SK-N-SH (cell line): Measurements from ENCODE around the gene TRAF1. TPM values are rescaled to one million over a fixed set of nuclear protein-coding genes. Genes with fewer than 3 reads are reported as not detected.

Source experiments
- CTCF ChIA-PET: fragments of 300-600, 350-600 bp; formaldehyde crosslinking; extraction: SDS; loops from one replicate; lab custom pipeline; 2021; lab: Yijun Ruan, JAX
- POLR2A ChIA-PET: fragments of 350-600 bp; sonication (Branson Sonifier 250); formaldehyde crosslinking; extraction: SDS; loops from one replicate; lab custom pipeline; 2020; ENCODE audit warnings: antibody characterized with exemption, inconsistent platforms; lab: Yijun Ruan, JAX
- DNase-seq: peaks from one replicate; pipeline ENCODE4 v3.0.0; 2012
- H2AFZ ChIP-seq: fragments of 200-600 bp; sonication (generic); 2 replicates; pipeline ENCODE4 v1.8.1; 2016; ENCODE audit warnings: antibody characterized with exemption, mild to moderate bottlenecking, low read depth
- H3F3A ChIP-seq: fragments of 200-600 bp; sonication (generic); replicated peaks from 2 replicates; pipeline ENCODE3; 2016; ENCODE audit warnings: antibody characterized with exemption, mild to moderate bottlenecking; ENCODE audit not compliant: insufficient read depth
- H3K27ac ChIP-seq, 2 experiments: fragments of 200-500 bp in 1 of 2; fragments of 200-600 bp in 1 of 2; sonication (Bioruptor generic) in 1 of 2; sonication (generic), shearing (Covaris generic) in 1 of 2; 2 replicates each; pipeline versions ENCODE4 v1.5.1 to v1.6.1; 2014 to 2016; ENCODE audit warnings: low read depth in 2 of 2, inconsistent platforms in 1 of 2, low read length in 1 of 2, mild to moderate bottlenecking in 1 of 2, mixed read lengths in 1 of 2
- H3K27me3 ChIP-seq: fragments of 200-600 bp; sonication (generic), shearing (Covaris generic); 2 replicates; pipeline ENCODE4 v1.6.1; 2016; ENCODE audit warnings: mixed run types; ENCODE audit not compliant: insufficient read depth
- H3K36me3 ChIP-seq, 2 experiments: fragments of 200-500 bp in 1 of 2; fragments of 200-600 bp in 1 of 2; sonication (Bioruptor generic) in 1 of 2; sonication (generic) in 1 of 2; replicated peaks in 1 of 2; 2 replicates each; pipeline versions ENCODE3 to v1.5.1; 2014 to 2016; ENCODE audit warnings: low read length in 1 of 2, mild to moderate bottlenecking in 1 of 2; ENCODE audit not compliant: insufficient read depth in 2 of 2, control insufficient read depth in 1 of 2
- H3K4me1 ChIP-seq, 2 experiments: fragments of 200-500 bp in 1 of 2; fragments of 200-600 bp in 1 of 2; sonication (Bioruptor generic) in 1 of 2; sonication (generic), shearing (Covaris generic) in 1 of 2; 2 replicates each; pipeline versions ENCODE4 v1.5.1 to v1.6.1; 2014 to 2016; ENCODE audit warnings: low read depth in 1 of 2, low read length in 1 of 2, mixed run types in 1 of 2; ENCODE audit not compliant: insufficient read depth in 2 of 2, control insufficient read depth in 1 of 2
- H3K4me2 ChIP-seq: fragments of 200-600 bp; sonication (generic), shearing (Covaris generic); 2 replicates; pipeline ENCODE4 v1.6.1; 2017; ENCODE audit warnings: mixed run types
- H3K4me3 ChIP-seq, 2 experiments: fragments of 200-500 bp in 1 of 2; fragments of 200-600 bp in 1 of 2; sonication (Bioruptor generic) in 1 of 2; sonication (generic), shearing (Covaris generic) in 1 of 2; 2 replicates each; pipeline versions ENCODE4 v1.5.1 to v1.8.1; 2014 to 2016; ENCODE audit warnings: low read depth in 2 of 2, inconsistent platforms in 1 of 2, low read length in 1 of 2, mild to moderate bottlenecking in 1 of 2, mixed read lengths in 1 of 2, moderate library complexity in 1 of 2
- H3K79me2 ChIP-seq: fragments of 200-600 bp; sonication (generic); 2 replicates; pipeline ENCODE4 v1.8.1; 2017; ENCODE audit warnings: mild to moderate bottlenecking; ENCODE audit not compliant: insufficient read depth
- H3K9ac ChIP-seq: fragments of 200-600 bp; sonication (generic); 2 replicates; pipeline ENCODE4 v1.6.1; 2017; ENCODE audit warnings: mixed run types
- H3K9me2 ChIP-seq: fragments of 200-600 bp; sonication (generic); 2 replicates; pipeline ENCODE4 v1.6.1; 2017; ENCODE audit warnings: mixed run types
- H3K9me3 ChIP-seq: fragments of 200-600 bp; sonication (generic); 2 replicates; pipeline ENCODE4 v1.6.1; 2017; ENCODE audit warnings: mixed run types, mild to moderate bottlenecking, moderate library complexity
- H4K20me1 ChIP-seq: fragments of 200-600 bp; sonication (generic); 2 replicates; pipeline ENCODE4 v1.6.1; 2017; ENCODE audit warnings: mild to moderate bottlenecking, mixed run types; ENCODE audit not compliant: insufficient read depth
- CHD2 ChIP-seq: fragments of 150-350 bp; IDR thresholded peaks from 2 replicates; pipeline ENCODE4 v1.6.1; 2018; ENCODE audit warnings: low read length; ENCODE audit not compliant: partially characterized antibody
- EZH2phosphoT487 ChIP-seq: fragments of 200-600 bp; sonication (generic); IDR thresholded peaks from 2 replicates; pipeline ENCODE4 v1.6.1; 2017; ENCODE audit warnings: low read depth, mixed run types, mild to moderate bottlenecking, antibody characterized with exemption, moderate library complexity, borderline replicate concordance
- FOSL2 ChIP-seq: IDR thresholded peaks from 2 replicates; pipeline ENCODE4 v1.4.0; 2012; ENCODE audit warnings: low read depth, mild to moderate bottlenecking, moderate library complexity, borderline replicate concordance
- FOXJ3 ChIP-seq: sonication (generic); formaldehyde crosslinking; IDR thresholded peaks from 2 replicates; pipeline ENCODE4 v1.5.1; 2020; ENCODE audit warnings: mild to moderate bottlenecking, missing genetic modification reagents
- FOXM1 ChIP-seq: IDR thresholded peaks from 2 replicates; pipeline ENCODE4 v1.4.0; 2012; ENCODE audit warnings: low read depth, mild to moderate bottlenecking
- GATA2 ChIP-seq: sonication (generic); formaldehyde crosslinking; IDR thresholded peaks from 2 replicates; pipeline ENCODE4 v1.5.0; 2020; ENCODE audit warnings: mild to moderate bottlenecking, missing genetic modification reagents
- JUND ChIP-seq: IDR thresholded peaks from 2 replicates; pipeline ENCODE4 v1.4.0; 2012
- MAX ChIP-seq: IDR thresholded peaks from 2 replicates; pipeline ENCODE4 v1.4.0; 2012; ENCODE audit warnings: low read depth
- MXI1 ChIP-seq: IDR thresholded peaks from 2 replicates; pipeline ENCODE4 v1.6.1; 2012; ENCODE audit warnings: mild to moderate bottlenecking, low read depth, low read length, improper control_type of control experiment
- PBX3 ChIP-seq: IDR thresholded peaks from 2 replicates; pipeline ENCODE4; 2012
- POLR2AphosphoS5 ChIP-seq: IDR thresholded peaks from 2 replicates; pipeline ENCODE4 v1.6.1; 2012; ENCODE audit warnings: low read depth, low read length
- RAD21 ChIP-seq: IDR thresholded peaks from 2 replicates; pipeline ENCODE4 v1.6.1; 2012; ENCODE audit warnings: mild to moderate bottlenecking, low read length
- RCOR1 ChIP-seq: fragments of 150-350 bp; IDR thresholded peaks from 2 replicates; pipeline ENCODE4 v1.6.1; 2017; ENCODE audit warnings: antibody characterized with exemption, low read length
- REST ChIP-seq: IDR thresholded peaks from 2 replicates; pipeline ENCODE4 v1.6.1; 2012; ENCODE audit warnings: mild to moderate bottlenecking, low read depth, low read length, moderate library complexity
- RFX5 ChIP-seq: IDR thresholded peaks from 2 replicates; pipeline ENCODE4 v1.6.1; 2012; ENCODE audit warnings: mild to moderate bottlenecking, improper control_type of control experiment, low read length
- RXRA ChIP-seq: IDR thresholded peaks from 2 replicates; pipeline ENCODE4 v1.4.0; 2012; ENCODE audit warnings: low read depth, mild to moderate bottlenecking, borderline replicate concordance
- SIN3A ChIP-seq: IDR thresholded peaks from 2 replicates; pipeline ENCODE4 v1.6.1; 2012; ENCODE audit warnings: low read depth, mild to moderate bottlenecking, low read length, moderate library complexity, borderline replicate concordance
- WGBS: methylation state at CpG from one replicate; pipeline ENCODE4 v1.1.6; 2017; ENCODE audit warnings: low lambda C conversion rate; 5-methylcytosine and 5-hydroxymethylcytosine counted together
- polyA plus RNA-seq, 3 experiments: library from polyadenylated mRNA; depleted of rRNA; stranded (reverse); fragments of >200 nt; gene quantifications; 2 replicates each; pipeline ENCODE4 v1.2.3, GENCODE V29; 2012

TRAF1 gene
- polyA plus RNA-seq, 1 of the 3 experiments (the other 2 are of a cell fraction), result 1.2 TPM

- H3K36me3 ChIP-seq, result peaks cover 23 to 32% of the 10 kb centered on the region in 2 experiments
Measured at GRCh38 chr9:120855827-120856670, 70.5 kb downstream of the TRAF1 start.

More at GRCh38 chr9:120855827-120856670, 70.5 kb downstream of the TRAF1 start:
- H3K9ac ChIP-seq, result no peak overlapping the region
- no peaks in the 10 kb centered on the region for H3K27me3 ChIP-seq
- CTCF ChIA-PET, result interaction anchor here (1.0 to 1.3 kb wide), 2 partner anchors 81 to 100 kb away, joined by 4 to 7 read pairs; no protein-coding TSS in a partner anchor
- H3K4me1 ChIP-seq, result peaks cover 0 to 28% of the 10 kb centered on the region in 2 experiments; a peak in 2 of 4 replicates
- H2AFZ ChIP-seq, result no peak overlapping the region
- peak overlapping the region in 1 of 2 experiments; percentile 62; a peak in 1 of 4 replicates for H3K27ac ChIP-seq
- no peaks in the 10 kb centered on the region for H3K9me3 ChIP-seq
- DNase-seq, result no peak
- peaks cover 16% of the 10 kb centered on the region for H3F3A ChIP-seq
- POLR2A ChIA-PET, result interaction anchor here (1.0 kb wide), 2 partner anchors 13 to 35 kb away, joined by 3 read pairs; no protein-coding TSS in a partner anchor
- no peak overlapping the region for H3K4me2 ChIP-seq
- no peaks in the 10 kb centered on the region for H3K79me2 ChIP-seq
- H4K20me1 ChIP-seq, result no peaks in the 10 kb centered on the region
- WGBS, result 100% methylated on average over 4 of the region's 7 CpGs
- no peak overlapping the region for H3K4me3 ChIP-seq
- no peaks in the 10 kb centered on the region for H3K9me2 ChIP-seq
- TF ChIP-seq REST (no peak), EZH2phosphoT487 (no peak), MXI1 (no peak), JUND (no peak), RAD21 (no peak), CHD2 (no peak), FOXJ3 (CRISPR knock-in tag) (no peak), MAX (no peak), SIN3A (no peak), FOSL2 (no peak), RXRA (no peak), RFX5 (no peak), RCOR1 (no peak), FOXM1 (no peak), POLR2AphosphoS5 (no peak; the same call in 1 of the 2 replicates), GATA2 (CRISPR knock-in tag) (no peak), PBX3 (no peak)
